Measurements from ENCODE around the gene SAP30BP. TPM values are rescaled to one million over a fixed set of nuclear protein-coding genes. Genes with fewer than 3 reads are reported as not detected.

SAP30BP gene
- total and polyA plus RNA-seq, 2 of the 8 experiments (the other 6 are each of a cell fraction or from before 2014, with no cell fraction given) = 63.3 to 79.9 TPM

GRCh38 chr17:75668489-75668888, 1.4 kb downstream of the SAP30BP start (continued):
- TF ChIP-seq ATF3 (IDR thresholded peaks at IDR 0.05; ENCODE audit: insufficient read depth, low read depth, low read length) (no peak), RNF2 (IDR thresholded peaks at IDR 0.05; ENCODE audit: borderline replicate concordance, low read depth, low read length, missing control alignments, poor library complexity, severe bottlenecking) (no peak), MAFK (IDR thresholded peaks at IDR 0.05; ENCODE audit: low read depth, low read length) (no peak), EZH2 (IDR thresholded peaks at IDR 0.05; ENCODE audit: low read depth, low read length, severe bottlenecking) (no peak), TAF1 (IDR thresholded peaks at IDR 0.05; ENCODE audit: low read depth, low read length) (no peak), ASH2L (IDR thresholded peaks at IDR 0.05; ENCODE audit: low read length) (no peak), YY1 (IDR thresholded peaks at IDR 0.05; ENCODE audit: low read depth, low read length) (no peak), POLR2A (IDR thresholded peaks at IDR 0.05; ENCODE audit: control extremely low read depth in 1 of 2, low read depth in 2 of 2, low read length in 2 of 2) (no peak)

Measured in H1 (cell line).